IMR-90 (cell line): ENCODE results near the gene ALAS1. TPM values are rescaled to one million over a fixed set of nuclear protein-coding genes. Genes with fewer than 3 reads are reported as not detected.

Experiments used
- ATAC-seq: fragments of 200-7000 bp; cut with Tn5 transposase; 2 replicates; pipeline ENCODE4 v1.9.1; 2020; ENCODE audit warnings: low read depth, mild to moderate bottlenecking, moderate library complexity
- BruUV-seq: library from RNA; stranded (reverse); fragments of 400-500 nt; replicated peaks from 2 replicates; lab custom pipeline; 2021; lab: Mats Ljungman, UMichigan
- CTCF ChIA-PET: fragments of 300-600 bp; formaldehyde crosslinking; extraction: SDS; loops from one replicate; lab custom pipeline; 2021; ENCODE audit warnings: antibody characterized with exemption; lab: Yijun Ruan, JAX
- POLR2A ChIA-PET: fragments of 300-600 bp; sonication (Branson Sonifier 250); formaldehyde crosslinking; loops from one replicate; lab custom pipeline; 2022; ENCODE audit warnings: antibody characterized with exemption; ENCODE audit not compliant: unreplicated experiment; lab: Charles Lee
- DNase-seq: peaks from one replicate; pipeline ENCODE4 v3.0.0; 2013
- H2AFZ ChIP-seq: replicated peaks from 2 replicates; pipeline ENCODE3; 2013; ENCODE audit warnings: low read length, mild to moderate bottlenecking; ENCODE audit not compliant: poor library complexity
- H2AK5ac ChIP-seq: 2 replicates; pipeline ENCODE4 v1.6.1; 2013; ENCODE audit warnings: low read depth, low read length, inconsistent platforms
- H2AK9ac ChIP-seq: replicated peaks from 2 replicates; pipeline ENCODE3; 2013; ENCODE audit warnings: mild to moderate bottlenecking, low read depth, low read length, moderate library complexity; ENCODE audit not compliant: poor library complexity
- H2BK120ac ChIP-seq: 2 replicates; pipeline ENCODE4 v1.6.1; 2013; ENCODE audit warnings: low read depth, low read length, inconsistent platforms
- H2BK15ac ChIP-seq: 3 replicates; pipeline ENCODE4 v1.6.1; 2013; ENCODE audit warnings: low read depth, low read length, inconsistent platforms
- H2BK20ac ChIP-seq: 2 replicates; pipeline ENCODE4 v1.6.1; 2013; ENCODE audit warnings: low read depth, mild to moderate bottlenecking, inconsistent platforms, low read length, moderate library complexity
- H2BK5ac ChIP-seq: 2 replicates; pipeline ENCODE4 v1.6.1; 2013; ENCODE audit warnings: mild to moderate bottlenecking, low read depth, low read length, inconsistent platforms; ENCODE audit not compliant: poor library complexity, severe bottlenecking
- H3K14ac ChIP-seq: replicated peaks from 2 replicates; pipeline ENCODE4 v1.6.1; 2013; ENCODE audit warnings: low read depth, low read length, inconsistent platforms
- H3K18ac ChIP-seq: 2 replicates; pipeline ENCODE4 v1.6.1; 2013; ENCODE audit warnings: low read depth, low read length, control low read depth
- H3K23ac ChIP-seq: 2 replicates; pipeline ENCODE4 v1.6.1; 2013; ENCODE audit warnings: low read depth, low read length, inconsistent platforms
- H3K27ac ChIP-seq: 2 replicates; pipeline ENCODE4 v1.5.1; 2013; ENCODE audit warnings: mild to moderate bottlenecking, control low read depth, low read length; ENCODE audit not compliant: insufficient read depth
- H3K27me3 ChIP-seq: 2 replicates; pipeline ENCODE4 v1.6.1; 2013; ENCODE audit warnings: low read length; ENCODE audit not compliant: control insufficient read depth, insufficient read depth
- H3K36me3 ChIP-seq: 2 replicates; pipeline ENCODE4 v1.6.1; 2013; ENCODE audit warnings: low read length, mixed read lengths; ENCODE audit not compliant: control insufficient read depth, insufficient read depth
- H3K4ac ChIP-seq: 2 replicates; pipeline ENCODE4 v1.6.1; 2013; ENCODE audit warnings: low read depth, low read length, inconsistent platforms
- H3K4me1 ChIP-seq: 2 replicates; pipeline ENCODE4 v1.6.1; 2013; ENCODE audit warnings: low read length, mixed read lengths; ENCODE audit not compliant: control insufficient read depth, insufficient read depth
- H3K4me2 ChIP-seq: 2 replicates; pipeline ENCODE4 v1.6.1; 2013; ENCODE audit warnings: low read depth, mild to moderate bottlenecking, control low read depth, low read length, moderate library complexity
- H3K4me3 ChIP-seq: 2 replicates; pipeline ENCODE4 v1.5.1; 2013; ENCODE audit warnings: low read depth, mild to moderate bottlenecking, control low read depth, low read length, moderate library complexity; ENCODE audit not compliant: insufficient read depth
- H3K56ac ChIP-seq: 2 replicates; pipeline ENCODE4 v1.6.1; 2013; ENCODE audit warnings: low read length, inconsistent platforms; ENCODE audit not compliant: insufficient read depth; ENCODE audit errors: extremely low read depth
- H3K79me1 ChIP-seq, 2 experiments: 2 replicates each; pipeline ENCODE4 v1.6.1; 2013; ENCODE audit warnings: low read length in 2 of 2, inconsistent platforms in 1 of 2, low read depth in 1 of 2
- H3K9ac ChIP-seq: 2 replicates; pipeline ENCODE4 v1.6.1; 2013; ENCODE audit warnings: low read depth, low read length, control low read depth
- H3K9me1 ChIP-seq: 2 replicates; pipeline ENCODE4 v1.6.1; 2013; ENCODE audit warnings: low read length, inconsistent platforms; ENCODE audit not compliant: insufficient read depth
- H3K9me3 ChIP-seq: 2 replicates; pipeline ENCODE4 v1.6.1; 2013; ENCODE audit warnings: low read length; ENCODE audit not compliant: control insufficient read depth, insufficient read depth
- H4K20me1 ChIP-seq: 2 replicates; pipeline ENCODE4 v1.6.1; 2013; ENCODE audit warnings: low read length, inconsistent platforms; ENCODE audit not compliant: insufficient read depth
- H4K5ac ChIP-seq: 2 replicates; pipeline ENCODE4 v1.6.1; 2013; ENCODE audit warnings: mild to moderate bottlenecking, low read depth, low read length, control low read depth
- H4K8ac ChIP-seq, 2 experiments: 2 replicates each; pipeline ENCODE4 v1.6.1; 2013; ENCODE audit warnings: low read depth in 2 of 2, low read length in 2 of 2, control low read depth in 1 of 2, inconsistent platforms in 1 of 2
- H4K91ac ChIP-seq: 2 replicates; pipeline ENCODE4 v1.6.1; 2013; ENCODE audit warnings: low read depth, low read length, inconsistent platforms; ENCODE audit not compliant: insufficient read depth
- BHLHE40 ChIP-seq: fragments of 150-350 bp; IDR thresholded peaks from 2 replicates; pipeline ENCODE4 v1.6.1; 2016; ENCODE audit warnings: mild to moderate bottlenecking, low read depth, low read length
- CEBPB ChIP-seq: IDR thresholded peaks from 2 replicates; pipeline ENCODE4 v1.6.1; 2012; ENCODE audit warnings: low read depth, low read length, improper control_type of control experiment
- FOS ChIP-seq: fragments of 150-350 bp; IDR thresholded peaks from 2 replicates; pipeline ENCODE4 v1.6.1; 2016; ENCODE audit warnings: low read depth, low read length
- MAFK ChIP-seq: IDR thresholded peaks from 2 replicates; pipeline ENCODE4 v1.6.1; 2012; ENCODE audit warnings: low read depth, low read length, improper control_type of control experiment
- MAZ ChIP-seq: IDR thresholded peaks from 2 replicates; pipeline ENCODE4 v1.6.1; 2012; ENCODE audit warnings: low read depth, mild to moderate bottlenecking, low read length, improper control_type of control experiment, moderate library complexity, borderline replicate concordance
- NFE2L2 ChIP-seq: fragments of 150-350 bp; IDR thresholded peaks from 2 replicates; pipeline ENCODE4 v1.6.1; 2016; ENCODE audit warnings: low read depth, mild to moderate bottlenecking, low read length
- RAD21 ChIP-seq: IDR thresholded peaks from 2 replicates; pipeline ENCODE4 v1.6.1; 2012; ENCODE audit warnings: low read length, improper control_type of control experiment
- RCOR1 ChIP-seq: IDR thresholded peaks from 2 replicates; pipeline ENCODE4 v1.6.1; 2012; ENCODE audit warnings: mild to moderate bottlenecking, low read length, improper control_type of control experiment; ENCODE audit not compliant: insufficient replicate concordance
- RFX5 ChIP-seq: IDR thresholded peaks from 2 replicates; pipeline ENCODE4 v1.8.0; 2012; ENCODE audit warnings: low read depth, mild to moderate bottlenecking, low read length, moderate library complexity
- WGBS, 2 experiments: methylation state at CpG; one replicate each; pipeline versions ENCODE4 v1.1.5 to v1.1.7; 2013; ENCODE audit warnings: missing lambda C conversion rate in 2 of 2; ENCODE audit not compliant: insufficient read length in 1 of 2; ENCODE audit errors: extremely low coverage in 2 of 2; 5-methylcytosine and 5-hydroxymethylcytosine counted together
- dilution Hi-C: fragments of 300-500 bp; cut with HindIII; formaldehyde crosslinking; loops from one replicate; pipeline ENCODE4 v1.14.3; 2018; ENCODE audit warnings: low sequenced_read_pairs; ENCODE audit not compliant: unreplicated experiment
- in situ Hi-C: fragments of 300-500 bp; cut with MboI; formaldehyde crosslinking; loops from 3 replicates; pipeline ENCODE4 v1.14.3; 2019; ENCODE audit warnings: low sequenced_read_pairs, inconsistent platforms, mixed read lengths
- intact Hi-C: fragments of 100-400 bp; cut with micrococcal nuclease; formaldehyde crosslinking; loops from 2 replicates; pipeline ENCODE4 v1.10.0; 2022
- polyA plus RNA-seq, 3 experiments: library from polyadenylated mRNA; depleted of rRNA; stranded (reverse); fragments of >200 nt; gene quantifications; 2 replicates each; pipeline ENCODE4 v1.2.3, GENCODE V29; 2012; ENCODE audit warnings: low replicate concordance in 1 of 3
- total RNA-seq: library from RNA; depleted of rRNA; stranded (reverse); fragments of >200 nt; gene quantifications from 2 replicates; pipeline ENCODE4 v1.2.3, GENCODE V29; 2012
- TF ChIP-seq, protein P1 (sequence below): fragments of 150-350 bp; IDR thresholded peaks from 2 replicates; pipeline ENCODE4 v1.6.1; 2017; ENCODE audit warnings: mild to moderate bottlenecking, antibody characterized with exemption, low read length, low read depth
- TF ChIP-seq, protein P2 (sequence below): fragments of 150-350 bp; IDR thresholded peaks from 2 replicates; pipeline ENCODE4 v1.6.1; 2016; ENCODE audit warnings: low read depth, mild to moderate bottlenecking, low read length, moderate library complexity, borderline replicate concordance
- TF ChIP-seq, protein P3 (sequence below): conservative IDR thresholded peaks from 2 replicates; pipeline ENCODE4 v1.5.1; 2012; ENCODE audit warnings: mild to moderate bottlenecking, low read depth, low read length, improper control_type of control experiment

ALAS1 gene
- total and polyA plus RNA-seq, 2 of the 4 experiments (the other 2 are of a cell fraction): 32.8 to 47.2 TPM

DNA sequence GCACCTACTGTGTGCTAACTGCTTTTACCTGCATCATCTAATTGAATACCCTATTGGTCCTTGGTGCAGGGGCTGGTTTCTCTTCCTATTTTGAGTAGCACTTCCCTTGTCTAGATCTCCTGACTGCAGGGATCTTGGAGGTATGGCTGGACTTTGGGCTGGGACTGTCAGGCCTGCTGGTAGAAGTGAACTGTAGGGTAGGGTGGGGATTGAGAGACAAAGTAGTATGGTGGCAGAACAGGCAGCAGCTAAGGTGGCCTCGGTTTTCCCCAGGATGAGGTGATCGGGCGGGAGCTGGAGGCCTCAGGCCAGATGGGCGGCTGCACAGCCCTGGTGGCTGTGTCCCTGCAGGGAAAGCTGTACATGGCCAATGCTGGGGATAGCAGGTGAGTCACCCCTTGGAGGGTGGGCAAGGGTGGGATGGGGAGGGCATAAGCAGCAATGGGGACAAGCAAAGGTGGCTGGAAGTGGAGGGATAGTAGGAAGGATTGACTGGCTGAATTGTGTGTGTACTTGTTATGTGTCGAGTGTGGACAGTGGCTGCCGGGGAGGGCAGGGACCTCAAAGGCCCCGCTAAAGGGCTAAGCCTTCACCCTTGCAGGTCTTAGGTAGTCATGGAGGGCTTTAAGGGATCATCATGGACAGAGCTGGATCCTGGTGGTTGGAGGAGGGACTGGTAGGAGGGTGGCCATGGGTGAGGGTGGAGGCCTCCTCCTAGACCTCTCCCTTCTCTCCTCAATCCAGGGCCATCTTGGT, 49.6 kb downstream of the ALAS1 start (continued):
- no peak for TF ChIP-seq RAD21

DNA sequence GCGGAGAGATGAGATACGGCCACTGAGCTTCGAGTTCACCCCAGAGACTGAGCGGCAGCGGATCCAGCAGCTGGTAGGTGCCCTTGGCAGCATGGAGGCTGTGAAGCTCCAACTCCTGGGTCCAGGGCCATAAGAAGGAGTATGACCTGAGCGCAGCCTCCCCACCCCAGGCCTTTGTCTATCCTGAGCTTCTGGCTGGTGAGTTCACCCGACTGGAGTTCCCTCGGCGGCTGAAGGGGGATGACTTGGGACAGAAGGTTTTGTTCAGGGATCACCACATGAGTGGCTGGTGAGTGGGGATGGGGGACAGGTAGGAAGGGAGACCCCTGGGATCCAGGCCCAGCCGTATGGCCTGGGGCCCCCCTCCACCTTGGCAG, 50.2 kb downstream of the ALAS1 start:
- Histone ChIP-seq H3K4ac (no peak overlapping the region), H2BK5ac (no peak overlapping the region), H2AFZ (no peak overlapping the region), H3K27me3 (no peaks in the 10 kb centered on the region), H3K9me3 (0 out of 2 replicates have a peak, but pooled peaks cover 1% of the 10 kb centered on the region), H2AK9ac (peak overlapping the region; percentile 59), H3K18ac (no peak overlapping the region), H3K79me1 (peaks cover 10 to 64% of the 10 kb centered on the region in 2 experiments), H2BK120ac (no peak overlapping the region), H3K56ac (no peak overlapping the region), H3K4me3 (no peak overlapping the region), H4K5ac (no peak overlapping the region), H3K9me1 (peaks cover 34% of the 10 kb centered on the region), H4K20me1 (peaks cover 16% of the 10 kb centered on the region; the same call in 1 of the 2 replicates), H4K91ac (no peak overlapping the region), H3K27ac (no peak overlapping the region), H3K9ac (no peak overlapping the region), H2BK20ac (no peak overlapping the region), H3K4me1 (peaks cover 20% of the 10 kb centered on the region), H3K4me2 (no peak overlapping the region), H3K14ac (no peak overlapping the region), H2AK5ac (no peak overlapping the region), H4K8ac (no peak overlapping the region), H3K23ac (no peak overlapping the region), H3K36me3 (peaks cover 31% of the 10 kb centered on the region), H2BK15ac (no peak overlapping the region)
- intact Hi-C loops (no loop called here), in situ Hi-C loops (no loop called here), dilution Hi-C loops (no loop called here)
- 93% methylated on average over 3 of the region's 10 CpGs; no CpG with 5 or more reads in 1 of the 2 experiments for WGBS, 2 experiments
- ChIA-PET CTCF (no interaction called here), POLR2A (interaction anchor here (0.5 kb wide), 1 partner anchor 30 kb away, joined by 8 read pairs; the partner anchor contains the start of gene WDR82)
- BruUV-seq: no TSS peak
- ATAC-seq (no peak), DNase-seq (no peak)
- TF ChIP-seq, protein P1, sequence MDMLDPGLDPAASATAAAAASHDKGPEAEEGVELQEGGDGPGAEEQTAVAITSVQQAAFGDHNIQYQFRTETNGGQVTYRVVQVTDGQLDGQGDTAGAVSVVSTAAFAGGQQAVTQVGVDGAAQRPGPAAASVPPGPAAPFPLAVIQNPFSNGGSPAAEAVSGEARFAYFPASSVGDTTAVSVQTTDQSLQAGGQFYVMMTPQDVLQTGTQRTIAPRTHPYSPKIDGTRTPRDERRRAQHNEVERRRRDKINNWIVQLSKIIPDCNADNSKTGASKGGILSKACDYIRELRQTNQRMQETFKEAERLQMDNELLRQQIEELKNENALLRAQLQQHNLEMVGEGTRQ: no peak
- TF ChIP-seq MAFK (no peak), MAZ (no peak), CEBPB (no peak), FOS (no peak), NFE2L2 (no peak), BHLHE40 (no peak), RAD21 (no peak), RFX5 (no peak), RCOR1 (no peak)
- TF ChIP-seq, protein P2, sequence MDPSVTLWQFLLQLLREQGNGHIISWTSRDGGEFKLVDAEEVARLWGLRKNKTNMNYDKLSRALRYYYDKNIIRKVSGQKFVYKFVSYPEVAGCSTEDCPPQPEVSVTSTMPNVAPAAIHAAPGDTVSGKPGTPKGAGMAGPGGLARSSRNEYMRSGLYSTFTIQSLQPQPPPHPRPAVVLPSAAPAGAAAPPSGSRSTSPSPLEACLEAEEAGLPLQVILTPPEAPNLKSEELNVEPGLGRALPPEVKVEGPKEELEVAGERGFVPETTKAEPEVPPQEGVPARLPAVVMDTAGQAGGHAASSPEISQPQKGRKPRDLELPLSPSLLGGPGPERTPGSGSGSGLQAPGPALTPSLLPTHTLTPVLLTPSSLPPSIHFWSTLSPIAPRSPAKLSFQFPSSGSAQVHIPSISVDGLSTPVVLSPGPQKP: no peak
- TF ChIP-seq, protein P3, sequence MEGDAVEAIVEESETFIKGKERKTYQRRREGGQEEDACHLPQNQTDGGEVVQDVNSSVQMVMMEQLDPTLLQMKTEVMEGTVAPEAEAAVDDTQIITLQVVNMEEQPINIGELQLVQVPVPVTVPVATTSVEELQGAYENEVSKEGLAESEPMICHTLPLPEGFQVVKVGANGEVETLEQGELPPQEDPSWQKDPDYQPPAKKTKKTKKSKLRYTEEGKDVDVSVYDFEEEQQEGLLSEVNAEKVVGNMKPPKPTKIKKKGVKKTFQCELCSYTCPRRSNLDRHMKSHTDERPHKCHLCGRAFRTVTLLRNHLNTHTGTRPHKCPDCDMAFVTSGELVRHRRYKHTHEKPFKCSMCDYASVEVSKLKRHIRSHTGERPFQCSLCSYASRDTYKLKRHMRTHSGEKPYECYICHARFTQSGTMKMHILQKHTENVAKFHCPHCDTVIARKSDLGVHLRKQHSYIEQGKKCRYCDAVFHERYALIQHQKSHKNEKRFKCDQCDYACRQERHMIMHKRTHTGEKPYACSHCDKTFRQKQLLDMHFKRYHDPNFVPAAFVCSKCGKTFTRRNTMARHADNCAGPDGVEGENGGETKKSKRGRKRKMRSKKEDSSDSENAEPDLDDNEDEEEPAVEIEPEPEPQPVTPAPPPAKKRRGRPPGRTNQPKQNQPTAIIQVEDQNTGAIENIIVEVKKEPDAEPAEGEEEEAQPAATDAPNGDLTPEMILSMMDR: no peak
